Measurements from ENCODE around the gene LBHD1. TPM values are rescaled to one million over a fixed set of nuclear protein-coding genes. Genes with fewer than 3 reads are reported as not detected.
A peak's percentile ranks its signal among the peaks of the same experiment; 100 is the strongest.
"Not testable (repeated sequence)": the region's sequence is repeated elsewhere in the genome, so short reads cannot be mapped to it uniquely, and the experiment has no call there.

The LBHD1 gene
- total RNA-seq, 1 experiment from 2014 or later: 8.7 TPM

DNA sequence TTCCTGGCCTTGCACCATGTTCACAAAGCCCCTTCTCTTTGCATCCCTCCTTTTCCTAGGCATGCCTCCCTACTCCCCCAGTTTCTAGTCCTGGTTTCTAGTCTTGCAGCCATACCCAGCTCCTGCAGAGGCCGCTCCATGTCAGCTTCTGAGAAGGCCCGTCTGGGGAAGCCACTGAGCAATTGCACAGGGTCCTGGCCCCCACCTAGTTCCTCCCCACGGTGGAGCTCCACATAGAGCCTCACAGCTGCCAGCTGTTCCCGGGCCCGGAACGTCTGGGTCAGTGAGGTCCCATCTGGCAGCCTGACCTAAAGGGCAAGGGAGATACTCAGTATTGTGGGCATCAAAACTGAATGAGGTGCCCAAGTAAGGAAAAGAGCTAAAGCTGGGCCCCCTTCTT, 4.6 kb upstream of the LBHD1 start:
- ChIA-PET POLR2A (interaction anchor here (0.7 to 7.1 kb wide), 10 partner anchors 8 to 181 kb away, joined by 3 to 132 read pairs (median 6); partner anchors contain the start of genes C11orf98, CSKMT, HNRNPUL2 and INTS5), CTCF (interaction anchor here (0.5 to 2.2 kb wide), 6 partner anchors 9 to 1490 kb away, joined by 3 to 8 read pairs (median 4); no protein-coding TSS in a partner anchor)
- no peaks in the 10 kb centered on the region for H3K9me3 Mint-ChIP-seq (ENCODE audit: unreplicated experiment)
- intact Hi-C loops (cut with micrococcal nuclease): no loop called here
- peak overlapping the region; percentile 94 for H3K27ac Mint-ChIP-seq (ENCODE audit: low read depth, unreplicated experiment)
- no TSS peak for BruUV-seq (replicated peaks)
- H3K27me3 Mint-ChIP-seq (ENCODE audit: insufficient read depth, unreplicated experiment): no peaks in the 10 kb centered on the region
- no peak for DNase-seq (ENCODE audit: unreplicated experiment)
- TF ChIP-seq, protein P1, sequence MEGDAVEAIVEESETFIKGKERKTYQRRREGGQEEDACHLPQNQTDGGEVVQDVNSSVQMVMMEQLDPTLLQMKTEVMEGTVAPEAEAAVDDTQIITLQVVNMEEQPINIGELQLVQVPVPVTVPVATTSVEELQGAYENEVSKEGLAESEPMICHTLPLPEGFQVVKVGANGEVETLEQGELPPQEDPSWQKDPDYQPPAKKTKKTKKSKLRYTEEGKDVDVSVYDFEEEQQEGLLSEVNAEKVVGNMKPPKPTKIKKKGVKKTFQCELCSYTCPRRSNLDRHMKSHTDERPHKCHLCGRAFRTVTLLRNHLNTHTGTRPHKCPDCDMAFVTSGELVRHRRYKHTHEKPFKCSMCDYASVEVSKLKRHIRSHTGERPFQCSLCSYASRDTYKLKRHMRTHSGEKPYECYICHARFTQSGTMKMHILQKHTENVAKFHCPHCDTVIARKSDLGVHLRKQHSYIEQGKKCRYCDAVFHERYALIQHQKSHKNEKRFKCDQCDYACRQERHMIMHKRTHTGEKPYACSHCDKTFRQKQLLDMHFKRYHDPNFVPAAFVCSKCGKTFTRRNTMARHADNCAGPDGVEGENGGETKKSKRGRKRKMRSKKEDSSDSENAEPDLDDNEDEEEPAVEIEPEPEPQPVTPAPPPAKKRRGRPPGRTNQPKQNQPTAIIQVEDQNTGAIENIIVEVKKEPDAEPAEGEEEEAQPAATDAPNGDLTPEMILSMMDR (IDR thresholded peaks at IDR 0.05; ENCODE audit: unreplicated experiment): no peak
- peaks cover 22% of the 10 kb centered on the region for H3K4me1 Mint-ChIP-seq (ENCODE audit: insufficient read depth, unreplicated experiment)
- H3K36me3 Mint-ChIP-seq (ENCODE audit: insufficient read depth, unreplicated experiment): peaks cover 57% of the 10 kb centered on the region
- peak overlapping the region; percentile 72 for H3K4me3 Mint-ChIP-seq (ENCODE audit: unreplicated experiment)

DNA sequence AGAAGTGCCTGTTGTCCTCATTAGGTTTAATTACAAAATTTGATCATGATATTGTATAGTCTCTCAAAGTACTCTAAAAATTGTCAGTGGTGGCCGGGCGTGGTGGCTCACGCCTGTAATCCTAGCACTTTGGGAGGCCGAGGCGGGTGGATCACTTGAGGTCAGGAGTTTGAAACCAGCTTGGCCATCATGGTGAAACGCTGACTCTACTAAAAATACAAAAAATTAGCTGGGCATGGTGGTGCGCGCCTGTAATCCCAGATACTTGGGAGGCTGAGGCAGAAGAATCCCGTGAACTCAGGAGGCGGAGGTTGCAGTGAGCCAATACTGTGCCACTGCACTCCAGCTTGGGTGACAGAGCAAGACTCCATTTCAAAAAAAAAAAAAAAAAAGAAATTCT, 3.3 kb upstream of the LBHD1 start:
- DNase-seq (ENCODE audit: unreplicated experiment); H3K27ac Mint-ChIP-seq (ENCODE audit: low read depth, unreplicated experiment); BruUV-seq (replicated peaks); H3K27me3 Mint-ChIP-seq (ENCODE audit: insufficient read depth, unreplicated experiment); H3K4me3 Mint-ChIP-seq (ENCODE audit: unreplicated experiment); H3K9me3 Mint-ChIP-seq (ENCODE audit: unreplicated experiment); intact Hi-C loops (cut with micrococcal nuclease): not testable (repeated sequence)
- Mint-ChIP-seq H3K4me1 (ENCODE audit: insufficient read depth, unreplicated experiment) (peaks cover 15% of the 10 kb centered on the region), H3K36me3 (ENCODE audit: insufficient read depth, unreplicated experiment) (peaks cover 61% of the 10 kb centered on the region)
- ChIA-PET CTCF (interaction anchor here (0.6 to 0.7 kb wide), 2 partner anchors 281 to 299 kb away, joined by 4 read pairs; no protein-coding TSS in a partner anchor), POLR2A (interaction anchor here (1.2 to 7.1 kb wide), 4 partner anchors 7 to 84 kb away, joined by 3 to 132 read pairs (median 29); partner anchors contain the start of genes B3GAT3, C11orf98, CSKMT and INTS5)

DNA sequence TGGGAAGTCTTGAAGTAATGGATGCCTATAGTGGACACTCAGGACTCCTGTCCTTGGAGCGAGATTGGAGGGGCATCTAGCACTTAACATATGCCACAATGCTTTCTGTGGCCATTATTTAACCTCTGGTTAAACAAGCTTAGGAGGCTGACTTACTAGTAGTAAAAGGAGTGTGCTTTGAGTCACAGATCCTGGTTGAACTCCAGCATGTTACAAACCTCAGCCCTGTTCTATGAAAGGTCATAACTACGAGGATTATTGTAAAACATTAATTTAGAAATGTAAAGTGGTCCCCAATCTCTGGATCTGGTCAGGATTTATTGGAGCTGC, 1.1 kb upstream of the LBHD1 start:
- BruUV-seq (replicated peaks): no TSS peak
- H3K4me3 Mint-ChIP-seq (ENCODE audit: unreplicated experiment): peak overlapping the region; percentile 95
- DNase-seq (ENCODE audit: unreplicated experiment): no peak
- H3K4me1 Mint-ChIP-seq (ENCODE audit: insufficient read depth, unreplicated experiment): peaks cover 20% of the 10 kb centered on the region
- H3K27ac Mint-ChIP-seq (ENCODE audit: low read depth, unreplicated experiment): peak overlapping the region; percentile 95
- intact Hi-C loops (cut with micrococcal nuclease): loop anchor here (5.0 kb wide), 1 partner anchor 81 kb away; the partner anchor contains the start of gene TUT1
- ChIA-PET CTCF (interaction anchor here (0.6 to 1.6 kb wide), 7 partner anchors 10 to 185 kb away, joined by 3 to 5 read pairs (median 4); no protein-coding TSS in a partner anchor), POLR2A (interaction anchor here (0.7 to 10.6 kb wide), 14 partner anchors 8 to 120 kb away, joined by 3 to 182 read pairs (median 26); partner anchors contain the start of genes B3GAT3, C11orf98, CSKMT and GANAB)
- no peaks in the 10 kb centered on the region for H3K9me3 Mint-ChIP-seq (ENCODE audit: unreplicated experiment)
- H3K36me3 Mint-ChIP-seq (ENCODE audit: insufficient read depth, unreplicated experiment): peaks cover 71% of the 10 kb centered on the region
- TF ChIP-seq, protein P1 (IDR thresholded peaks at IDR 0.05; ENCODE audit: unreplicated experiment): no peak
- H3K27me3 Mint-ChIP-seq (ENCODE audit: insufficient read depth, unreplicated experiment): no peaks in the 10 kb centered on the region

DNA sequence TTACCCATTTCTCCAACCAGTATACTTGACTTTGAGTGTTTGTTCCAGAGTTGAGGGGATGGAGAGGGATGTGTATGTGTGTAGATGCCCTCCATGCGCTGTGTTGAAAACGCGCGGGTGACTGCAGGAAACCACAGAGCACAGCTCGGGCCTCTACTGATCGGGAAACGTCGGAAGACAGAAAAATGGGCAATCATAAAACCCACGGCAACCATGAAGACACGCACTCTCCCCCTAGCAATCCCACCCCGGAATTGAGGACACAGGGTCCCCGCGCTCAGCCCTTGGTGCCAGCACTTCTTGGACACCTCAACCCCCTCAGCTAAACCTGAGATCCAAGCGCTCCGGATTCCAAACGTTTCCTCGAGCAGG, 845 bp downstream of the LBHD1 start:
- no peak for DNase-seq (ENCODE audit: unreplicated experiment)
- no TSS peak for BruUV-seq (replicated peaks)
- intact Hi-C loops (cut with micrococcal nuclease): loop anchor here (5.0 kb wide), 1 partner anchor 79 kb away; the partner anchor contains the start of gene TUT1
- no peaks in the 10 kb centered on the region for H3K9me3 Mint-ChIP-seq (ENCODE audit: unreplicated experiment)
- peaks cover 5% of the 10 kb centered on the region for H3K4me1 Mint-ChIP-seq (ENCODE audit: insufficient read depth, unreplicated experiment)
- ChIA-PET POLR2A (interaction anchor here (0.6 to 10.6 kb wide), 38 partner anchors 7 to 547 kb away, joined by 3 to 182 read pairs (median 10); partner anchors contain the start of genes B3GAT3, GANAB, GNG3 and HNRNPUL2), CTCF (interaction anchor here (0.5 to 1.5 kb wide), 3 partner anchors 9 to 117 kb away, joined by 3 to 11 read pairs (median 3); no protein-coding TSS in a partner anchor)
- peaks cover 72% of the 10 kb centered on the region for H3K36me3 Mint-ChIP-seq (ENCODE audit: insufficient read depth, unreplicated experiment)
- peak overlapping the region; percentile 95 for H3K4me3 Mint-ChIP-seq (ENCODE audit: unreplicated experiment)
- TF ChIP-seq, protein P1 (IDR thresholded peaks at IDR 0.05; ENCODE audit: unreplicated experiment): no peak
- H3K27ac Mint-ChIP-seq (ENCODE audit: low read depth, unreplicated experiment): peak overlapping the region; percentile 95
- no peaks in the 10 kb centered on the region for H3K27me3 Mint-ChIP-seq (ENCODE audit: insufficient read depth, unreplicated experiment)
